HG02610 (cell line): ENCODE results near the gene EPG5.
"Not testable (repeated sequence)": the region's sequence is repeated elsewhere in the genome, so short reads cannot be mapped to it uniquely, and the experiment has no call there.

Source experiments
- ATAC-seq: cut with Tn5 transposase; IDR thresholded peaks from one replicate; pipeline ENCODE4 v1.9.1; 2021; ENCODE audit warnings: mild to moderate bottlenecking, moderate library complexity; ENCODE audit not compliant: unreplicated experiment

Gene EPG5

GRCh38 chr18:45841060-45841764 is 125.9 kb downstream of the EPG5 start:
- no peak for ATAC-seq

GRCh38 chr18:45839414-45840395 is 127.4 kb downstream of the EPG5 start:
- no peak for ATAC-seq

- ATAC-seq: no peak
Measured at GRCh38 chr18:45838302-45839070, 128.6 kb downstream of the EPG5 start.

- ATAC-seq: no peak
Measured at GRCh38 chr18:45837283-45838070, 129.7 kb downstream of the EPG5 start.

GRCh38 chr18:45836242-45837205 is 130.6 kb downstream of the EPG5 start:
- no peak for ATAC-seq

GRCh38 chr18:45835057-45835636 is 132.0 kb downstream of the EPG5 start:
- no peak for ATAC-seq

GRCh38 chr18:45834306-45834705 is 132.8 kb downstream of the EPG5 start:
- ATAC-seq: no peak

- no peak for ATAC-seq
Measured at GRCh38 chr18:45833846-45834245, 133.3 kb downstream of the EPG5 start.

GRCh38 chr18:45830917-45831316 is 136.2 kb downstream of the EPG5 start:
- no peak for ATAC-seq

GRCh38 chr18:45829855-45830254 is 137.3 kb downstream of the EPG5 start:
- no peak for ATAC-seq

GRCh38 chr18:45828917-45829811 is 138.0 kb downstream of the EPG5 start:
- no peak for ATAC-seq

GRCh38 chr18:45826716-45827115 is 140.4 kb downstream of the EPG5 start:
- ATAC-seq: not testable (repeated sequence)

- ATAC-seq: no peak
Measured at GRCh38 chr18:45826084-45826483, 141.0 kb downstream of the EPG5 start.

- ATAC-seq: no peak
Measured at GRCh38 chr18:45825258-45826044, 141.7 kb downstream of the EPG5 start, which contains the start of gene SIGLEC15. SIGLEC15 (plus strand) TSS chr18:45825675; CDS start chr18:45825729, 54 bp downstream.

- no peak for ATAC-seq
Measured at GRCh38 chr18:45821711-45822110, 145.4 kb downstream of the EPG5 start.

- no peak for ATAC-seq
Measured at GRCh38 chr18:45821026-45821425, 146.1 kb downstream of the EPG5 start.
